Heart left ventricle (tissue), 16 donors: Measurements from ENCODE around the gene MAGOHB. TPM values are rescaled to one million over a fixed set of nuclear protein-coding genes. Genes with fewer than 3 reads are reported as not detected.
"Not testable (repeated sequence)": the region's sequence is repeated elsewhere in the genome, so short reads cannot be mapped to it uniquely, and the experiment has no call there.

Experiments used
- ATAC-seq, 4 donors: fragments of 200-7000 bp; cut with Tn5 transposase; one replicate each; pipeline ENCODE4 v1.9.1; 2020 to 2022; ENCODE audit warnings: moderate library complexity in 4 of 4, mild to moderate bottlenecking in 3 of 4, moderate number of reproducible peaks in 1 of 4
- DNase-seq, 5 donors: peaks; one replicate each; pipeline ENCODE4 v3.0.0-alpha.2; 2020
- H3K27ac ChIP-seq, 12 donors: fragments of 200-600 bp; sonication (generic) in 4 of 12; one replicate each; pipeline versions ENCODE4 v1.5.0 to v1.8.0; 2016 to 2022; ENCODE audit warnings: mild to moderate bottlenecking in 2 of 12
- H3K27me3 ChIP-seq, 9 donors: fragments of 200-600 bp; sonication (generic) in 2 of 9; one replicate each; pipeline versions ENCODE4 v1.5.1 to v1.8.0; 2016 to 2022; ENCODE audit warnings: mild to moderate bottlenecking in 3 of 9
- H3K36me3 ChIP-seq, 9 donors: fragments of 200-600 bp; sonication (generic) in 2 of 9; one replicate each; pipeline versions ENCODE4 v1.5.0 to v1.8.0; 2018 to 2022; ENCODE audit warnings: mild to moderate bottlenecking in 2 of 9
- H3K4me1 ChIP-seq, 12 donors: fragments of 200-600 bp; sonication (generic) in 4 of 12; one replicate each; pipeline versions ENCODE4 v1.5.0 to v1.8.0; 2016 to 2022; ENCODE audit warnings: mild to moderate bottlenecking in 3 of 12
- H3K4me3 ChIP-seq, 12 donors: fragments of 200-600 bp; sonication (generic) in 4 of 12; one replicate each; pipeline versions ENCODE4 v1.5.0 to v1.8.0; 2017 to 2022; ENCODE audit warnings: mild to moderate bottlenecking in 9 of 12, moderate library complexity in 4 of 12
- H3K9me3 ChIP-seq, 12 donors: fragments of 200-600 bp; sonication (generic) in 4 of 12; one replicate each; pipeline versions ENCODE4 v1.5.0 to v1.8.0; 2016 to 2022; ENCODE audit warnings: mild to moderate bottlenecking in 1 of 12
- POLR2A ChIP-seq, 2 donors: fragments of 450-650 bp; IDR thresholded peaks; one replicate each; pipeline ENCODE4 v1.6.1; 2017; ENCODE audit warnings: antibody characterized with exemption in 2 of 2, mild to moderate bottlenecking in 2 of 2, moderate library complexity in 2 of 2
- WGBS, 4 donors: extraction: QIAGEN DNeasy Blood & Tissue Kit in 2 of 4; methylation state at CpG; one replicate each; pipeline versions ENCODE4 v1.1.5 to v1.1.7; 2013 to 2018; 5-methylcytosine and 5-hydroxymethylcytosine counted together
- intact Hi-C, 10 donors: fragments of 100-400 bp; cut with DNase I; formaldehyde crosslinking; loops; one replicate each; pipeline versions ENCODE4 v1.11.1 to v1.14.2; 2022
- polyA plus RNA-seq, 2 donors: library from polyadenylated mRNA; stranded (reverse); fragments of 200-250 nt; gene quantifications; one replicate each; pipeline ENCODE4 v1.2.3, GENCODE V29; 2013
- total RNA-seq, 9 donors: library from RNA; depleted of rRNA in 2 of 9; stranded (reverse); fragments of >200 nt in 2 of 9; fragmentation: NEBNext Ultra II Directional in 3 of 9; extraction: Animal tissue kit (Norgen Biotek cat#: 25700) in 3 of 9; gene quantifications; one replicate each; pipeline versions ENCODE4 v1.1.0 to v1.2.4, GENCODE V29; 2016 to 2023
- TF ChIP-seq, protein P1 (sequence below), 12 donors: fragments of 200-600 bp; sonication (generic) in 4 of 12; IDR thresholded peaks; one replicate each; pipeline versions ENCODE4 v1.5.0 to v1.8.0; 2018 to 2022; ENCODE audit warnings: antibody characterized with exemption in 12 of 12, mild to moderate bottlenecking in 5 of 12
- donor health status: ischemic (EF 13 %, LVEDD 7.1; RV severe dilation, severe dysfunction).
- donor health status: healthy with polysubstance abuse.
- donor health status: DM: no; HTN: yes; CAD: no.
- donor health status: DM: no; HTN: no; CAD: no.
- donor health status: ischemic (EF 25% LVEDD 6.9; RV normal size, moderate dysfunction).
- donor health status: ischemic (EF 25% LVEDD 5.7; RV mildly dilated, moderate dysfunction).
- donor health status: healthy.
- donor health status: DM: yes; HTN: yes; CAD: no.
- donor health status: ischemic (EF 35%, LVEDD 5.7; RV mildly dilated, moderate dysfunction).
- donor health status: nonischemic (EF 11% LVEDD 7.7; RV severe dilation, severe dysfunction).
- donor health status: DM: yes; HTN: yes; CAD: no.
- donor health status: PGD.
- donor health status: ischemic (EF 29% LVEDD 5.4; RV normal size, mild dysfunction).
- donor health status: nonischemic (EF 23%, LVEDD 6.1; RV moderate dilation, normal function).

Gene MAGOHB
- total and polyA plus RNA-seq, 11 donors = 1.8 to 18.1 (median 12.7) TPM

DNA sequence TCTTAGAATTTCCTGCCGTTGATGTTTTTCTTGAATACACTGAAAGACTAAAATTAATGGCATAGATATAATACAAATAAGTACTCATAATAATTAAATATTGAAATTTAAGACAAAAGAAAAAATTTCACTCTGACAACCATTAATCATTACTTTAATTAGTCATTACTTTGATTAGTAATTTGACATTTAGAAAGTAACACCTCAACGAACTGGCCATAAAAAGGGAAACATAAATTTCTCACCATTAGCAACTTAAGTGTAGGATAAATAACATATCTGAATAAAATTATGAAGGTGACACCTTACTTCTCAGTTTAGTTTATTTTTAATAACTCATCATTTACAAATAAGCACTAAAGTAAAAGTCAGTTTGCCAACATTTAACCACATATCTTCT is 17.5 kb downstream of the MAGOHB start:
- no peak overlapping the region for H3K27ac ChIP-seq
- intact Hi-C loops = no loop called here
- DNase-seq = no peak
- no peak overlapping the region for H3K4me3 ChIP-seq
- H3K27me3 ChIP-seq = no peaks in the 10 kb centered on the region
- TF ChIP-seq POLR2A (IDR thresholded peaks at IDR 0.05) = no peak
- TF ChIP-seq, protein P1, sequence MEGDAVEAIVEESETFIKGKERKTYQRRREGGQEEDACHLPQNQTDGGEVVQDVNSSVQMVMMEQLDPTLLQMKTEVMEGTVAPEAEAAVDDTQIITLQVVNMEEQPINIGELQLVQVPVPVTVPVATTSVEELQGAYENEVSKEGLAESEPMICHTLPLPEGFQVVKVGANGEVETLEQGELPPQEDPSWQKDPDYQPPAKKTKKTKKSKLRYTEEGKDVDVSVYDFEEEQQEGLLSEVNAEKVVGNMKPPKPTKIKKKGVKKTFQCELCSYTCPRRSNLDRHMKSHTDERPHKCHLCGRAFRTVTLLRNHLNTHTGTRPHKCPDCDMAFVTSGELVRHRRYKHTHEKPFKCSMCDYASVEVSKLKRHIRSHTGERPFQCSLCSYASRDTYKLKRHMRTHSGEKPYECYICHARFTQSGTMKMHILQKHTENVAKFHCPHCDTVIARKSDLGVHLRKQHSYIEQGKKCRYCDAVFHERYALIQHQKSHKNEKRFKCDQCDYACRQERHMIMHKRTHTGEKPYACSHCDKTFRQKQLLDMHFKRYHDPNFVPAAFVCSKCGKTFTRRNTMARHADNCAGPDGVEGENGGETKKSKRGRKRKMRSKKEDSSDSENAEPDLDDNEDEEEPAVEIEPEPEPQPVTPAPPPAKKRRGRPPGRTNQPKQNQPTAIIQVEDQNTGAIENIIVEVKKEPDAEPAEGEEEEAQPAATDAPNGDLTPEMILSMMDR (IDR thresholded peaks at IDR 0.05) = no peak
- H3K9me3 ChIP-seq = no peaks in the 10 kb centered on the region
- 83 to 93% (median 86%) methylated on average over 2 of the region's 2 CpGs for WGBS, 4 donors
- no peak for ATAC-seq
- no peaks in the 10 kb centered on the region for H3K4me1 ChIP-seq
- H3K36me3 ChIP-seq = peaks cover 0 to 47% (median 21%) of the 10 kb centered on the region in 9 donors

DNA sequence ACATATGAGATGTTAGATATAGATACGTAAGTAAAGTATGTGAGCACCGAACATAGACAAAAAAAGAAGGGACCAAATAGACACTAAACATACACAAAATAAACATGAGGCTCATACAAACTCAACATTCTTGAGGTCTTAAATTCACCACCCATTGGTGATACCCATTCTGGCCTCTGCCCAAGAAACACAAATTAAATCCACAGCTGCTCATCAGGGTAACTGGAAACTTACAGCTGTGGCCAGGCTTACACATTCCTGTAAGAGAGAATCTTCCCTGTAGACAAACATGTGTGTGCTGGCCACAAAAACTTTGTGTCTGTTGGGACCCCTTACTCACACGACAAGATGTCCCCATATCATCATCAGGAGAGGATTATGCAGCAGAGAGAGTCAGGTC is 22.4 kb downstream of the MAGOHB start:
- DNase-seq = no peak
- ATAC-seq = no peak
- Histone ChIP-seq H3K27me3 (no peaks in the 10 kb centered on the region), H3K36me3 (peaks cover 0 to 59% (median 8%) of the 10 kb centered on the region in 9 donors), H3K27ac (no peak overlapping the region), H3K4me3 (no peak overlapping the region), H3K9me3 (no peaks in the 10 kb centered on the region), H3K4me1 (no peaks in the 10 kb centered on the region)
- TF ChIP-seq, protein P1 (IDR thresholded peaks at IDR 0.05) = no peak
- no peak for TF ChIP-seq POLR2A (IDR thresholded peaks at IDR 0.05)
- intact Hi-C loops = no loop called here
- 96 to 97% (median 96%) methylated on average over 3 of the region's 3 CpGs for WGBS, 4 donors

- intact Hi-C loops = no loop called here
- no peak for TF ChIP-seq POLR2A (IDR thresholded peaks at IDR 0.05)
- DNase-seq (no peak), ATAC-seq (no peak)
- H3K36me3 ChIP-seq = peaks cover 0 to 24% (median 7%) of the 10 kb centered on the region in 9 donors
- WGBS, 4 donors = 82 to 86% (median 84%) methylated on average over 1 of the region's 1 CpG
- H3K9me3 ChIP-seq = peaks cover 0 to 18% (median 0%) of the 10 kb centered on the region in 12 donors
- no peak overlapping the region for H3K4me3 ChIP-seq
- H3K27me3 ChIP-seq = no peaks in the 10 kb centered on the region
- H3K27ac ChIP-seq = no peak overlapping the region
- H3K4me1 ChIP-seq = no peaks in the 10 kb centered on the region
Measured at GRCh38 chr12:10584415-10584814, 29.0 kb downstream of the MAGOHB start.

- Histone ChIP-seq H3K9me3 (peaks cover 0 to 18% (median 0%) of the 10 kb centered on the region in 12 donors), H3K36me3 (peaks cover 0 to 19% (median 2%) of the 10 kb centered on the region in 9 donors), H3K27me3 (no peaks in the 10 kb centered on the region), H3K27ac (no peak overlapping the region), H3K4me3 (no peak overlapping the region), H3K4me1 (no peaks in the 10 kb centered on the region)
- 95 to 96% (median 95%) methylated on average over 3 of the region's 3 CpGs for WGBS, 4 donors
- intact Hi-C loops = no loop called here
- DNase-seq = no peak
- TF ChIP-seq POLR2A (IDR thresholded peaks at IDR 0.05) = no peak
- TF ChIP-seq, protein P1 (IDR thresholded peaks at IDR 0.05) = no peak
- ATAC-seq = no peak
Measured at GRCh38 chr12:10582704-10583103, 30.7 kb downstream of the MAGOHB start.

DNA sequence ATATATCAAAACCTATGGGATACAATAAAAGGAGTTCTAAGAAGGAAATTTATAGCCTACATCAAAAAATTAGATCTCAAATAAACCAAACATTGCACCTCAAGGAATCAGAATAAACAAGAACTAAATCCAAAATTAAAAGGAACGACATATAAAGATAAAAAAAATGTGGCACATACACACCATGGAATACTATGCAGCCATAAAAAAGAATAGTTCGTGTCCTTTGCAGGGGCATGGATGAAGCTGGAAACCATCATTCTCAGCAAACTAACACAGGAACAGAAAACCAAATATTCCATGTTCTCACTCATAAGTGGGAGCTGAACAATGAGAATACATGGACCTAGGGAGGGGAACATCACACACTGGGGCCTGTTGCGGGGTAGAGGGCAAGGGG is 31.3 kb downstream of the MAGOHB start:
- H3K4me3 ChIP-seq, H3K27me3 ChIP-seq, intact Hi-C loops, H3K27ac ChIP-seq, H3K4me1 ChIP-seq, DNase-seq, ATAC-seq: not testable (repeated sequence)
- peaks cover 0 to 17% (median 0%) of the 10 kb centered on the region in 9 donors for H3K36me3 ChIP-seq
- peaks cover 0 to 18% (median 0%) of the 10 kb centered on the region in 12 donors for H3K9me3 ChIP-seq
- WGBS, 4 donors = 82 to 97% (median 94%) methylated on average over 3 of the region's 3 CpGs
